ENCODE measurements around the gene CEP43.

The CEP43 gene

GRCh38 chr6:167030222-167031072, 31.2 kb downstream of the CEP43 start:
- Histone ChIP-seq H3K9ac (ENCODE audit: low read length) (no peak overlapping the region), H3K4ac (ENCODE audit: low read depth, low read length) (peak overlapping the region; percentile 23), H4K8ac (ENCODE audit: low read depth, low read length) (peak overlapping the region; percentile 37), H3K14ac (ENCODE audit: low read length) (no peak overlapping the region), H3K27me3 (ENCODE audit: insufficient read depth, low read length) (no peaks in the 10 kb centered on the region), H2AFZ (ENCODE audit: insufficient read depth, low read length, poor library complexity) (no peak overlapping the region), H2BK120ac (ENCODE audit: insufficient read depth, low read length, poor library complexity) (peak overlapping the region; percentile 6), H3K36me3 (ENCODE audit: control insufficient read depth in 1 of 2, insufficient read depth in 2 of 2, low read length in 2 of 2) (peaks cover 21 to 29% of the 10 kb centered on the region in 2 experiments), H2BK5ac (ENCODE audit: low read depth, low read length, poor library complexity) (peak overlapping the region; percentile 34), H4K12ac (ENCODE audit: low read depth, low read length) (no peak overlapping the region), H3K27ac (ENCODE audit: low read depth, low read length) (peak overlapping the region; percentile 65), H3K4me3 (ENCODE audit: low read depth, low read length) (no peak overlapping the region), H3K4me1 (ENCODE audit: control insufficient read depth in 1 of 2, insufficient read depth in 2 of 2, low read length in 2 of 2) (peaks cover 16 to 18% of the 10 kb centered on the region in 2 experiments), H3K4me2 (ENCODE audit: low read length) (no peak overlapping the region), H2AK5ac (ENCODE audit: low read length) (no peak overlapping the region), H2BK12ac (ENCODE audit: low read length) (peak overlapping the region; percentile 45), H3K79me1 (ENCODE audit: low read length) (peaks cover 12% of the 10 kb centered on the region), H3K18ac (ENCODE audit: low read length) (no peak overlapping the region), H3K23ac (ENCODE audit: low read length) (no peak overlapping the region), H4K91ac (ENCODE audit: low read depth, low read length) (peak overlapping the region; percentile 36), H3K9me3 (ENCODE audit: insufficient read depth, low read depth, low read length) (no peaks in the 10 kb centered on the region), H3K79me2 (ENCODE audit: control insufficient read depth, insufficient read depth, low read length, poor library complexity) (no peaks in the 10 kb centered on the region)
- no peak for DNase-seq
- WGBS (ENCODE audit: extremely low coverage, insufficient coverage, insufficient read length): no CpG with 5 or more reads among the region's 11 CpGs

- Histone ChIP-seq H3K14ac (ENCODE audit: low read length) (no peak overlapping the region), H3K27me3 (ENCODE audit: insufficient read depth, low read length) (no peaks in the 10 kb centered on the region), H3K79me1 (ENCODE audit: low read length) (peaks cover 12% of the 10 kb centered on the region), H4K91ac (ENCODE audit: low read depth, low read length) (no peak overlapping the region), H3K9me3 (ENCODE audit: insufficient read depth, low read depth, low read length) (no peaks in the 10 kb centered on the region), H3K4me1 (ENCODE audit: control insufficient read depth in 1 of 2, insufficient read depth in 2 of 2, low read length in 2 of 2) (peaks cover 16 to 18% of the 10 kb centered on the region in 2 experiments), H4K12ac (ENCODE audit: low read depth, low read length) (no peak overlapping the region), H3K36me3 (ENCODE audit: control insufficient read depth in 1 of 2, insufficient read depth in 2 of 2, low read length in 2 of 2) (peaks cover 24 to 31% of the 10 kb centered on the region in 2 experiments), H3K9ac (ENCODE audit: low read length) (no peak overlapping the region), H2BK5ac (ENCODE audit: low read depth, low read length, poor library complexity) (peak overlapping the region; percentile 16), H3K4me3 (ENCODE audit: low read depth, low read length) (no peak overlapping the region), H3K18ac (ENCODE audit: low read length) (no peak overlapping the region), H2AFZ (ENCODE audit: insufficient read depth, low read length, poor library complexity) (no peak overlapping the region), H2BK12ac (ENCODE audit: low read length) (peak overlapping the region; percentile 2), H2BK120ac (ENCODE audit: insufficient read depth, low read length, poor library complexity) (no peak overlapping the region), H3K4ac (ENCODE audit: low read depth, low read length) (no peak overlapping the region), H2AK5ac (ENCODE audit: low read length) (no peak overlapping the region), H3K23ac (ENCODE audit: low read length) (no peak overlapping the region), H3K4me2 (ENCODE audit: low read length) (no peak overlapping the region), H4K8ac (ENCODE audit: low read depth, low read length) (no peak overlapping the region), H3K27ac (ENCODE audit: low read depth, low read length) (peak overlapping the region; percentile 50), H3K79me2 (ENCODE audit: control insufficient read depth, insufficient read depth, low read length, poor library complexity) (no peaks in the 10 kb centered on the region)
- DNase-seq: no peak
- no CpG with 5 or more reads among the region's 6 CpGs for WGBS (ENCODE audit: extremely low coverage, insufficient coverage, insufficient read length)
Observed at GRCh38 chr6:167031082-167031709, 32.0 kb downstream of the CEP43 start.

GRCh38 chr6:167034056-167034455, 34.9 kb downstream of the CEP43 start:
- Histone ChIP-seq H3K4ac (ENCODE audit: low read depth, low read length) (no peak overlapping the region), H3K79me2 (ENCODE audit: control insufficient read depth, insufficient read depth, low read length, poor library complexity) (no peaks in the 10 kb centered on the region), H2AFZ (ENCODE audit: insufficient read depth, low read length, poor library complexity) (no peak overlapping the region), H3K79me1 (ENCODE audit: low read length) (peaks cover 7% of the 10 kb centered on the region), H3K9ac (ENCODE audit: low read length) (no peak overlapping the region), H2AK5ac (ENCODE audit: low read length) (no peak overlapping the region), H3K4me2 (ENCODE audit: low read length) (no peak overlapping the region), H3K18ac (ENCODE audit: low read length) (no peak overlapping the region), H3K14ac (ENCODE audit: low read length) (no peak overlapping the region), H2BK12ac (ENCODE audit: low read length) (no peak overlapping the region), H4K8ac (ENCODE audit: low read depth, low read length) (no peak overlapping the region), H3K4me3 (ENCODE audit: low read depth, low read length) (no peak overlapping the region), H3K4me1 (ENCODE audit: control insufficient read depth in 1 of 2, insufficient read depth in 2 of 2, low read length in 2 of 2) (peaks cover 7 to 14% of the 10 kb centered on the region in 2 experiments), H2BK5ac (ENCODE audit: low read depth, low read length, poor library complexity) (no peak overlapping the region), H2BK120ac (ENCODE audit: insufficient read depth, low read length, poor library complexity) (no peak overlapping the region), H4K91ac (ENCODE audit: low read depth, low read length) (no peak overlapping the region), H3K23ac (ENCODE audit: low read length) (no peak overlapping the region), H3K27ac (ENCODE audit: low read depth, low read length) (no peak overlapping the region), H3K9me3 (ENCODE audit: insufficient read depth, low read depth, low read length) (no peaks in the 10 kb centered on the region), H3K36me3 (ENCODE audit: control insufficient read depth in 1 of 2, insufficient read depth in 2 of 2, low read length in 2 of 2) (peaks cover 25 to 28% of the 10 kb centered on the region in 2 experiments), H4K12ac (ENCODE audit: low read depth, low read length) (no peak overlapping the region), H3K27me3 (ENCODE audit: insufficient read depth, low read length) (no peaks in the 10 kb centered on the region)
- WGBS (ENCODE audit: extremely low coverage, insufficient coverage, insufficient read length): no CpG with 5 or more reads among the region's 3 CpGs
- peak in 1 of 2 donors; percentile 12 for DNase-seq

- Histone ChIP-seq H3K4me3 (ENCODE audit: low read depth, low read length) (no peak overlapping the region), H3K4me2 (ENCODE audit: low read length) (no peak overlapping the region), H3K14ac (ENCODE audit: low read length) (no peak overlapping the region), H3K9ac (ENCODE audit: low read length) (no peak overlapping the region), H3K27ac (ENCODE audit: low read depth, low read length) (no peak overlapping the region), H3K4me1 (ENCODE audit: control insufficient read depth in 1 of 2, insufficient read depth in 2 of 2, low read length in 2 of 2) (peaks cover 0 to 2% of the 10 kb centered on the region in 2 experiments), H3K18ac (ENCODE audit: low read length) (no peak overlapping the region), H2BK120ac (ENCODE audit: insufficient read depth, low read length, poor library complexity) (no peak overlapping the region), H4K8ac (ENCODE audit: low read depth, low read length) (no peak overlapping the region), H2BK5ac (ENCODE audit: low read depth, low read length, poor library complexity) (no peak overlapping the region), H4K12ac (ENCODE audit: low read depth, low read length) (no peak overlapping the region), H3K23ac (ENCODE audit: low read length) (no peak overlapping the region), H3K4ac (ENCODE audit: low read depth, low read length) (no peak overlapping the region), H2AK5ac (ENCODE audit: low read length) (no peak overlapping the region), H3K79me2 (ENCODE audit: control insufficient read depth, insufficient read depth, low read length, poor library complexity) (no peaks in the 10 kb centered on the region), H4K91ac (ENCODE audit: low read depth, low read length) (no peak overlapping the region), H2BK12ac (ENCODE audit: low read length) (no peak overlapping the region), H2AFZ (ENCODE audit: insufficient read depth, low read length, poor library complexity) (no peak overlapping the region), H3K36me3 (ENCODE audit: control insufficient read depth in 1 of 2, insufficient read depth in 2 of 2, low read length in 2 of 2) (peaks cover 23 to 27% of the 10 kb centered on the region in 2 experiments), H3K9me3 (ENCODE audit: insufficient read depth, low read depth, low read length) (no peaks in the 10 kb centered on the region), H3K27me3 (ENCODE audit: insufficient read depth, low read length) (no peaks in the 10 kb centered on the region), H3K79me1 (ENCODE audit: low read length) (no peaks in the 10 kb centered on the region)
- DNase-seq: no peak
- WGBS (ENCODE audit: extremely low coverage, insufficient coverage, insufficient read length): no CpG with 5 or more reads among the region's 3 CpGs
Observed at GRCh38 chr6:167037762-167038161, 38.6 kb downstream of the CEP43 start.
